G401 (cell line): ENCODE results near the gene NCAPD2. TPM values are rescaled to one million over a fixed set of nuclear protein-coding genes. Genes with fewer than 3 reads are reported as not detected.

ENCODE experiments used
- DNase-seq: peaks from one replicate; pipeline ENCODE4 v3.0.0-alpha.2; 2015; ENCODE audit warnings: low spot score
- in situ Hi-C: cut with HindIII; loops from 2 replicates; pipeline ENCODE4 v1.10.0; 2016; ENCODE audit warnings: low sequenced_read_pairs, mixed read lengths
- total RNA-seq: library from RNA; depleted of rRNA; stranded (reverse); fragments of >200 nt; shearing (Covaris generic); gene quantifications from 2 replicates; pipeline ENCODE4 v1.2.3, GENCODE V29; 2014; rRNA removed

The NCAPD2 gene
- 86.1 and 102 TPM in 2 replicates for total RNA-seq

- peak; percentile 98 for DNase-seq
- in situ Hi-C loops: no loop called here
Observed at GRCh38 chr12:6493497-6494257, at the start of gene NCAPD2. TSS of gene NCAPD2 (plus strand) at chr12:6494102. CDS start at chr12:6495099, 997 bp downstream.

GRCh38 chr12:6444704-6445688, 48.9 kb upstream of the NCAPD2 start, which contains the start of gene CD27:
TSS of gene CD27 (plus strand) at chr12:6444955. CDS start at chr12:6445096, 141 bp downstream.
- no peak for DNase-seq

GRCh38 chr12:6450091-6450868, 43.6 kb upstream of the NCAPD2 start:
- in situ Hi-C loops: no loop called here

More at GRCh38 chr12:6444704-6445688, 48.9 kb upstream of the NCAPD2 start, which contains the start of gene CD27:
- in situ Hi-C loops: no loop called here

DNA sequence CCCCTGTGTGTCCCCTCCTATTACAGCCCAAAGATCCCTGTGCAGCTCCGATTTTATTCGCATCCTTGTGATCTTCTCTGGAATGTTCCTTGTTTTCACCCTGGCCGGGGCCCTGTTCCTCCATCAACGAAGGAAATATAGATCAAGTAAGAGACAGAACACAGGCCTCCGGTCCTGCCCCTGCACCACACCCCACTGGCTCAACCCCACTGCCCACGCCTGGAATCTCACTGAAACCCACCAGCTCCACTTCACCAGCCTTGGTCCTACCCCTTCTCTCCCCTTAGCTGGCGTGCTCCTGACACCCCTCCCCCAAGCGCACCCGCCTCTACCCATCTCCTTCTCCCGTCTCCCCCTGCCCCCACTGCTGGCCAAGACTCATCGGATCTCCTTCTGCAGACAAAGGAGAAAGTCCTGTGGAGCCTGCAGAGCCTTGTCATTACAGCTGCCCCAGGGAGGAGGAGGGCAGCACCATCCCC, 43.0 kb upstream of the NCAPD2 start:
- in situ Hi-C loops: no loop called here

More at GRCh38 chr12:6450091-6450868, 43.6 kb upstream of the NCAPD2 start:
- DNase-seq: no peak

GRCh38 chr12:6451348-6452244, 42.3 kb upstream of the NCAPD2 start, which contains the start of gene TAPBPL:
TSS of gene TAPBPL (plus strand) at chr12:6452042. CDS start at chr12:6452249, 207 bp downstream.
- in situ Hi-C loops: no loop called here

More for the DNA sequence above, 43.0 kb upstream of the NCAPD2 start:
- no peak for DNase-seq

DNA sequence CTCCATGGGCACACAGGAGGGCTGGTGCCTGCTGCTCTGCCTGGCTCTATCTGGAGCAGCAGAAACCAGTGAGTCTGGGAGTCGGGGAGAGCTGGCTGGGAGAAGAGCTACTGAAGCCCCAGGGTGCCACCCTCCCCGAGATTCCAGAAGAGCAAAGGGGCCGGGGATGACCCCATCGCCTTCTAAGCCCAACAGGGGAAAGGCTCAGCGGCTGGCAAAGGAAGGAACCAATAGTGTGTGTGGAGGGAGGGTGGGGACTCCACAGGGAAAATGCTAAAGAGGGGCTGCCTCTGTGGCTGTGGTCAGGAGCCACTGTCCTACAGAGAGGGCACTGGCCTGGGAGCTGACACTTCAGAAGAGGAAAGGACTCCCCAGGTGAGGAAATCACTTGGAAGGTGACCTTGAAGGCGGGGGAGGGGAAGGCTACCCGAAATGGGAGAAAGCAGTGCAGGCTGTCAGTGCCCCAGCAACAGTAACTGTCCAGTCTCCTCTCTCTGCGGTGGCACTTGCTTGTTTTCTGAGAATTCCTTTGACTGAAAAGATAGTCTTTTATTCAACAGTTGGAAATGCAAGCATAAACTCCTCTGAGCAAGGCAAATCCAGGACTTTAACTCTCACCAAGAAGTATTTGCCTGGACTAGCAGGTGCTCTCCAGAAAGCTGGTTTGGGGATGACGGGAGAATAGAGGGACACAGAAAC, 41.5 kb upstream of the NCAPD2 start:
- peak; percentile 31 for DNase-seq
- in situ Hi-C loops: no loop called here

More at GRCh38 chr12:6451348-6452244, 42.3 kb upstream of the NCAPD2 start, which contains the start of gene TAPBPL:
- DNase-seq: peak; percentile 74

DNA sequence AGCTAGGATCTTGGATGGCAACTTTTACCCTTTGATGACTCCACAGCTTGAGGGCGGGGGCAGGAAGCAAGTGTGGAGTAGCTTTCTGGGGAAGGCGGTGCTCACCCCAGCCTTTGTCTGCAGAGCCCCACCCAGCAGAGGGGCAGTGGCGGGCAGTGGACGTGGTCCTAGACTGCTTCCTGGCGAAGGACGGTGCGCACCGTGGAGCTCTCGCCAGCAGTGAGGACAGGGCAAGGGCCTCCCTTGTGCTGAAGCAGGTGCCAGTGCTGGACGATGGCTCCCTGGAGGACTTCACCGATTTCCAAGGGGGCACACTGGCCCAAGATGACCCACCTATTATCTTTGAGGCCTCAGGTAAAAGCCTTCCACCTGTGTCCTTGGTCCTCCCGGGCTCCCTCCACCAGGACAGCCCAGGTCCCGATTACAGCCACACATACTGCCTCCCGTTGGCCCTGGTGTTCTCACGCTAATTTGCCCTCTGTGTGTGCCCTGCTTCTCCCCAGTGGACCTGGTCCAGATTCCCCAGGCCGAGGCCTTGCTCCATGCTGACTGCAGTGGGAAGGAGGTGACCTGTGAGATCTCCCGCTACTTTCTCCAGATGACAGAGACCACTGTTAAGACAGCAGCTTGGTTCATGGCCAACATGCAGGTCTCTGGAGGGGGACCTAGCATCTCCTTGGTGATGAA, 40.8 kb upstream of the NCAPD2 start:
- in situ Hi-C loops: no loop called here
- DNase-seq: no peak

- no peak for DNase-seq
- in situ Hi-C loops: no loop called here
Observed at GRCh38 chr12:6457220-6457945, 36.5 kb upstream of the NCAPD2 start.

DNA sequence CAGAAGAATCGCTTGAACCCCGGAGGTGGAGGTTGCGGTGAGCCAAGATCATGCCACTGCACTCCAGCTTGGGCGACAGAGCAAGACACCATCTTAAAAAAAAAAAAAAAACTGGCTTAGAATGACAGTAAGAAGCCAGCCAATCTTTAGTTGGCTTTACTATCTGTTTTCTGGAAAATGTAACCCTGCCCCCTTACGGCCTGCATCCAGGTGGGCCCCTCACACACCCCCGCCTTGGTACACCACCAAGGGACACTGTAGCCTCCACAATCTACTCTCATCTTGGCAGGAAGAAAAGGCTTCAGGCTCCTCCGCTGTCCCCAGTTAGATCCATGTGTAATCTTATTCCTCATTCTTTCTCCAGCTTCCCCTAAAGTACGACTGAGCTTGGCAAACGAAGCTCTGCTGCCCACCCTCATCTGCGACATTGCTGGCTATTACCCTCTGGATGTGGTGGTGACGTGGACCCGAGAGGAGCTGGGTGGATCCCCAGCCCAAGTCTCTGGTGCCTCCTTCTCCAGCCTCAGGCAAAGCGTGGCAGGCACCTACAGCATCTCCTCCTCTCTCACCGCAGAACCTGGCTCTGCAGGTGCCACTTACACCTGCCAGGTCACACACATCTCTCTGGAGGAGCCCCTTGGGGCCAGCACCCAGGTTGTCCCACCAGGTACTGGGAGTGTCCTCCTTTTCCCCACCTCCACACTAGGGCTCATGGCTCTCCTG, 35.5 kb upstream of the NCAPD2 start:
- no peak for DNase-seq
- in situ Hi-C loops: no loop called here

DNA sequence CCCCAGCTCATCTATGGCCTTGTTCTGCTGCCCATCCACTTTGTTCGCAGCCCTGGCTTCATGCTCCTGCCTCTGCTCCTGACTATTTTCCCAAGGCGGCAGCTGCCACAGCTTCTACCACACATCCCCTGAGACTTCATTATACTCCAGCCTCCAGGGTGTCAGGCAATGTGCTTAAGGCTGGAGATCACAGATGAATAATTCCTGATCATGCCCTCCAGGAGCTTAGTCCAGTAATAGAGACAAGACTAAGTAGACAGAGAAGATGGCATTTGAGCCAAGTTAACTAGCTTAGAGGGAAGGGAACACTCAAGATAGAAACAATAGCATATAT, 34.9 kb upstream of the NCAPD2 start:
- in situ Hi-C loops: no loop called here
- no peak for DNase-seq

- DNase-seq: no peak
- in situ Hi-C loops: no loop called here
Observed at GRCh38 chr12:6460751-6461371, 33.0 kb upstream of the NCAPD2 start.

- in situ Hi-C loops: no loop called here
- no peak for DNase-seq
Observed at GRCh38 chr12:6461401-6462233, 32.3 kb upstream of the NCAPD2 start.

GRCh38 chr12:6462234-6462995, 31.5 kb upstream of the NCAPD2 start:
- DNase-seq: no peak
- in situ Hi-C loops: no loop called here

GRCh38 chr12:6463216-6463615, 30.7 kb upstream of the NCAPD2 start:
- in situ Hi-C loops: no loop called here
- DNase-seq: no peak
